GM19452 (cell line): Measurements from ENCODE around the gene ATAD1.
"Not testable (repeated sequence)": the region's sequence is repeated elsewhere in the genome, so short reads cannot be mapped to it uniquely, and the experiment has no call there.

ENCODE experiments used
- ATAC-seq: cut with Tn5 transposase; IDR thresholded peaks from one replicate; pipeline ENCODE4 v1.9.1; 2021; ENCODE audit not compliant: unreplicated experiment

Gene ATAD1

GRCh38 chr10:87846711-87847110 lies 28.7 kb upstream of the ATAD1 start:
- ATAC-seq = not testable (repeated sequence)

- ATAC-seq = no peak
These were observed 28.0 kb upstream of the ATAD1 start for GRCh38 chr10:87846023-87846422.

GRCh38 chr10:87845624-87845998 lies 27.6 kb upstream of the ATAD1 start:
- ATAC-seq = no peak

GRCh38 chr10:87844837-87845623 lies 27.0 kb upstream of the ATAD1 start:
- no peak for ATAC-seq

GRCh38 chr10:87843714-87844113 lies 25.7 kb upstream of the ATAD1 start:
- no peak for ATAC-seq

GRCh38 chr10:87842776-87843497 lies 24.9 kb upstream of the ATAD1 start:
- ATAC-seq = no peak

- no peak for ATAC-seq
These were observed 24.2 kb upstream of the ATAD1 start for GRCh38 chr10:87842220-87842641.

GRCh38 chr10:87841186-87841585 lies 23.2 kb upstream of the ATAD1 start:
- ATAC-seq = no peak

GRCh38 chr10:87838650-87839049 lies 20.6 kb upstream of the ATAD1 start:
- no peak for ATAC-seq

- no peak for ATAC-seq
These were observed 19.4 kb upstream of the ATAD1 start for GRCh38 chr10:87837445-87837844.

GRCh38 chr10:87836098-87836497 lies 18.1 kb upstream of the ATAD1 start:
- no peak for ATAC-seq

- ATAC-seq = no peak
These were observed 12.1 kb upstream of the ATAD1 start for GRCh38 chr10:87829986-87830729.

GRCh38 chr10:87829051-87829450 lies 11.0 kb upstream of the ATAD1 start:
- not testable (repeated sequence) for ATAC-seq

GRCh38 chr10:87827681-87828080 lies 9.7 kb upstream of the ATAD1 start:
- no peak for ATAC-seq

- ATAC-seq = no peak
These were observed 8.6 kb upstream of the ATAD1 start for GRCh38 chr10:87826653-87827052.

GRCh38 chr10:87819289-87819585 lies 1.2 kb upstream of the ATAD1 start:
- no peak for ATAC-seq

- peak; percentile 46 for ATAC-seq
These were observed 671 bp upstream of the ATAD1 start for GRCh38 chr10:87818505-87819288.

- no peak for ATAC-seq
These were observed 973 bp downstream of the ATAD1 start for GRCh38 chr10:87816898-87817608.

GRCh38 chr10:87816163-87816897 lies 1.7 kb downstream of the ATAD1 start:
- no peak for ATAC-seq
